ENCODE measurements around the gene C16orf46.

GRCh38 chr16:81094771-81095251 lies 17.8 kb upstream of the C16orf46 start:
- TF ChIP-seq, protein P1, sequence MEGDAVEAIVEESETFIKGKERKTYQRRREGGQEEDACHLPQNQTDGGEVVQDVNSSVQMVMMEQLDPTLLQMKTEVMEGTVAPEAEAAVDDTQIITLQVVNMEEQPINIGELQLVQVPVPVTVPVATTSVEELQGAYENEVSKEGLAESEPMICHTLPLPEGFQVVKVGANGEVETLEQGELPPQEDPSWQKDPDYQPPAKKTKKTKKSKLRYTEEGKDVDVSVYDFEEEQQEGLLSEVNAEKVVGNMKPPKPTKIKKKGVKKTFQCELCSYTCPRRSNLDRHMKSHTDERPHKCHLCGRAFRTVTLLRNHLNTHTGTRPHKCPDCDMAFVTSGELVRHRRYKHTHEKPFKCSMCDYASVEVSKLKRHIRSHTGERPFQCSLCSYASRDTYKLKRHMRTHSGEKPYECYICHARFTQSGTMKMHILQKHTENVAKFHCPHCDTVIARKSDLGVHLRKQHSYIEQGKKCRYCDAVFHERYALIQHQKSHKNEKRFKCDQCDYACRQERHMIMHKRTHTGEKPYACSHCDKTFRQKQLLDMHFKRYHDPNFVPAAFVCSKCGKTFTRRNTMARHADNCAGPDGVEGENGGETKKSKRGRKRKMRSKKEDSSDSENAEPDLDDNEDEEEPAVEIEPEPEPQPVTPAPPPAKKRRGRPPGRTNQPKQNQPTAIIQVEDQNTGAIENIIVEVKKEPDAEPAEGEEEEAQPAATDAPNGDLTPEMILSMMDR (IDR thresholded peaks at IDR 0.05; ENCODE audit: poor library complexity, severe bottlenecking): no peak
- no peak for TF ChIP-seq EP300 (conservative IDR thresholded peaks at IDR 0.05; ENCODE audit: poor library complexity, severe bottlenecking)

Measured in neural cell (in vitro differentiated cells).